ENCODE results near the gene AAK1. TPM values are rescaled to one million over a fixed set of nuclear protein-coding genes. Genes with fewer than 3 reads are reported as not detected.

The AAK1 gene
- total RNA-seq, 1 donor from 2014 or later: 20.8 TPM

GRCh38 chr2:69477627-69478026 is 165.9 kb downstream of the AAK1 start:
- peaks cover 6% of the 10 kb centered on the region for H3K4me1 Mint-ChIP-seq
- Histone ChIP-seq H3K36me3 (no peaks in the 10 kb centered on the region), H3K4me2 (no peak overlapping the region), H3K4me1 (no peaks in the 10 kb centered on the region), H4K20me1 (ENCODE audit: low read depth) (no peaks in the 10 kb centered on the region), H3K27me3 (no peaks in the 10 kb centered on the region), H3K4me3 (no peak overlapping the region), H3K27ac (no peak overlapping the region), H3K79me2 (ENCODE audit: low read depth) (no peaks in the 10 kb centered on the region), H3F3A (ENCODE audit: low read depth) (no peaks in the 10 kb centered on the region), H3K9me3 (ENCODE audit: low read depth) (no peaks in the 10 kb centered on the region), H3K9ac (peak overlapping the region; percentile 24), H2AFZ (replicated peaks) (no peak overlapping the region)
- no peak for TF ChIP-seq EZH2 (IDR thresholded peaks at IDR 0.05)
- no peak for TF ChIP-seq CTCF (IDR thresholded peaks at IDR 0.05)
- no peak for TF ChIP-seq EZH2phosphoT487 (IDR thresholded peaks at IDR 0.05)
- no peak overlapping the region for H3K27ac Mint-ChIP-seq
- no peak for DNase-seq (ENCODE audit: low spot score)
- H3K9me3 Mint-ChIP-seq: no peaks in the 10 kb centered on the region
- no peak overlapping the region for H3K4me3 Mint-ChIP-seq
- H3K27me3 Mint-ChIP-seq (ENCODE audit: insufficient read depth, low read depth): peaks cover 4% of the 10 kb centered on the region
- peaks cover 4% of the 10 kb centered on the region for H3K36me3 Mint-ChIP-seq

- Mint-ChIP-seq H3K9me3 (no peaks in the 10 kb centered on the region), H3K4me3 (no peak overlapping the region), H3K27me3 (ENCODE audit: insufficient read depth, low read depth) (peaks cover 2% of the 10 kb centered on the region), H3K27ac (peak overlapping the region; percentile 3), H3K36me3 (peaks cover 4% of the 10 kb centered on the region), H3K4me1 (peaks cover 6% of the 10 kb centered on the region)
- no peaks in the 10 kb centered on the region for H4K20me1 ChIP-seq (ENCODE audit: low read depth)
- H3K36me3 ChIP-seq: no peaks in the 10 kb centered on the region
- H3K4me3 ChIP-seq: no peak overlapping the region
- H3K4me1 ChIP-seq: no peaks in the 10 kb centered on the region
- no peaks in the 10 kb centered on the region for H3K27me3 ChIP-seq
- H3K9ac ChIP-seq: no peak overlapping the region
- TF ChIP-seq EZH2phosphoT487 (IDR thresholded peaks at IDR 0.05) (no peak), EZH2 (IDR thresholded peaks at IDR 0.05) (no peak), CTCF (IDR thresholded peaks at IDR 0.05) (no peak)
- H3K4me2 ChIP-seq: no peak overlapping the region
- H3F3A ChIP-seq (ENCODE audit: low read depth): no peaks in the 10 kb centered on the region
- H2AFZ ChIP-seq (replicated peaks): no peak overlapping the region
- H3K9me3 ChIP-seq (ENCODE audit: low read depth): no peaks in the 10 kb centered on the region
- H3K27ac ChIP-seq: no peak overlapping the region
- no peaks in the 10 kb centered on the region for H3K79me2 ChIP-seq (ENCODE audit: low read depth)
- DNase-seq (ENCODE audit: low spot score): no peak
Observed at GRCh38 chr2:69474688-69475087, 168.9 kb downstream of the AAK1 start.

- no peak overlapping the region for H3K27ac Mint-ChIP-seq
- H3K9me3 Mint-ChIP-seq: no peaks in the 10 kb centered on the region
Observed at GRCh38 chr2:69471793-69472192, 171.7 kb downstream of the AAK1 start.

More at GRCh38 chr2:69471793-69472192, 171.7 kb downstream of the AAK1 start:
- Histone ChIP-seq H3F3A (ENCODE audit: low read depth) (no peaks in the 10 kb centered on the region), H3K9ac (no peak overlapping the region), H3K4me3 (no peak overlapping the region), H3K9me3 (ENCODE audit: low read depth) (no peaks in the 10 kb centered on the region), H3K4me2 (no peak overlapping the region), H3K79me2 (ENCODE audit: low read depth) (no peaks in the 10 kb centered on the region), H3K4me1 (no peaks in the 10 kb centered on the region), H3K27me3 (no peaks in the 10 kb centered on the region), H2AFZ (replicated peaks) (no peak overlapping the region), H3K27ac (no peak overlapping the region), H4K20me1 (ENCODE audit: low read depth) (no peaks in the 10 kb centered on the region), H3K36me3 (no peaks in the 10 kb centered on the region)
- Mint-ChIP-seq H3K27me3 (ENCODE audit: insufficient read depth, low read depth) (peaks cover 2% of the 10 kb centered on the region), H3K4me3 (no peak overlapping the region), H3K4me1 (peaks cover 6% of the 10 kb centered on the region), H3K36me3 (peaks cover 4% of the 10 kb centered on the region)
- DNase-seq (ENCODE audit: low spot score): no peak
- TF ChIP-seq EZH2 (IDR thresholded peaks at IDR 0.05) (no peak), CTCF (IDR thresholded peaks at IDR 0.05) (no peak), EZH2phosphoT487 (IDR thresholded peaks at IDR 0.05) (no peak)

Data from neural progenitor cell (in vitro differentiated cells).